ENCODE measurements around the gene KCNMA1. TPM values are rescaled to one million over a fixed set of nuclear protein-coding genes. Genes with fewer than 3 reads are reported as not detected.

Gene KCNMA1
- total RNA-seq, 1 donor, result 77.8 TPM

DNA sequence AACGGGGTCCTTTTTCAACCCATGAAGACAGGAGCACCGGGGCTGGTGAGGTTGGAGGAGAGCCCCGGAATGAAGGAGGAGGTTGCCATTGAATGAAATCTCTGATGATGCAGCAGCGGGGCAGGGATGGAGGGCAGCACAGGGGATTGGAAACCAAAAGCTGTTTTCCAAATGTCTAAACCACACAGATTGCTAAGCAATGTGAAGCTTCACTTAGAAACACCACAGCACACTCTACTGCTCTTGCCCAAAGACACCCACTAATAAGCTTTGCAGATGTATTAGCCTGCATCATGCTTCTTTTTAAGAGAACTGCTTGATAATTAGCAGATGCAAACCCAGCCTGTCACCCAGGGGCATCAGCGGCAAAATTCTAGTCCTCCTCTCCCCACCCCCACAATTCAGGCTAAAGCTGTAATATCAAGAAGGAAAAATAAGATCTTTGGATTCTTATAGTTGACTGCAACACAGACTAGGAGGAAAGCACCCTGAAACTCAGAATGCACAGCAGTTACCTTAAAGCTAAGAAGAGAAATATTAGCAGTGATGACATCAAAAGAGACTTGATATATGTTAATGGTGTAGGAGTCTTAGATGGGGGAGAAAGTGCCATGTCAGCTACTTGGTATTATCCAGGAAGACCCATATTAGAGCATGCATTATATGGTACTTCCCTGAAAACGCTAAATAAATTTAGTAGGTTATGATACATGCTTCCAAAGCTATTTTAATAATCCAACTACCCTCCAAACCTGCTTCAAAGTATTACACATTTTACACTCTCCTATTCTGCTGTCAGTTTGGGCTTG is 666.7 kb downstream of the KCNMA1 start:
- Histone ChIP-seq H3K4me2 (ENCODE audit: insufficient read depth, low read length) (no peak overlapping the region), H3K4me1 (ENCODE audit: insufficient read depth, low read length) (no peaks in the 10 kb centered on the region), H3K79me2 (ENCODE audit: insufficient read depth, low read length) (no peaks in the 10 kb centered on the region), H3K27ac (ENCODE audit: low read depth, low read length) (no peak overlapping the region), H3K4me3 (ENCODE audit: insufficient read depth, low read length) (no peak overlapping the region), H3K9me3 (ENCODE audit: low read depth, low read length) (no peaks in the 10 kb centered on the region), H2AFZ (ENCODE audit: low read length) (no peak overlapping the region), H4K20me1 (ENCODE audit: insufficient read depth, low read length) (no peaks in the 10 kb centered on the region), H3K36me3 (ENCODE audit: insufficient read depth, low read length) (no peaks in the 10 kb centered on the region), H3K27me3 (ENCODE audit: insufficient read depth, low read length) (no peaks in the 10 kb centered on the region)
- no peak for DNase-seq (ENCODE audit: insufficient read length, low spot score, missing footprints)
- TF ChIP-seq, protein P1, sequence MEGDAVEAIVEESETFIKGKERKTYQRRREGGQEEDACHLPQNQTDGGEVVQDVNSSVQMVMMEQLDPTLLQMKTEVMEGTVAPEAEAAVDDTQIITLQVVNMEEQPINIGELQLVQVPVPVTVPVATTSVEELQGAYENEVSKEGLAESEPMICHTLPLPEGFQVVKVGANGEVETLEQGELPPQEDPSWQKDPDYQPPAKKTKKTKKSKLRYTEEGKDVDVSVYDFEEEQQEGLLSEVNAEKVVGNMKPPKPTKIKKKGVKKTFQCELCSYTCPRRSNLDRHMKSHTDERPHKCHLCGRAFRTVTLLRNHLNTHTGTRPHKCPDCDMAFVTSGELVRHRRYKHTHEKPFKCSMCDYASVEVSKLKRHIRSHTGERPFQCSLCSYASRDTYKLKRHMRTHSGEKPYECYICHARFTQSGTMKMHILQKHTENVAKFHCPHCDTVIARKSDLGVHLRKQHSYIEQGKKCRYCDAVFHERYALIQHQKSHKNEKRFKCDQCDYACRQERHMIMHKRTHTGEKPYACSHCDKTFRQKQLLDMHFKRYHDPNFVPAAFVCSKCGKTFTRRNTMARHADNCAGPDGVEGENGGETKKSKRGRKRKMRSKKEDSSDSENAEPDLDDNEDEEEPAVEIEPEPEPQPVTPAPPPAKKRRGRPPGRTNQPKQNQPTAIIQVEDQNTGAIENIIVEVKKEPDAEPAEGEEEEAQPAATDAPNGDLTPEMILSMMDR (IDR thresholded peaks at IDR 0.05; ENCODE audit: extremely low read depth, low read depth, low read length), result no peak

DNA sequence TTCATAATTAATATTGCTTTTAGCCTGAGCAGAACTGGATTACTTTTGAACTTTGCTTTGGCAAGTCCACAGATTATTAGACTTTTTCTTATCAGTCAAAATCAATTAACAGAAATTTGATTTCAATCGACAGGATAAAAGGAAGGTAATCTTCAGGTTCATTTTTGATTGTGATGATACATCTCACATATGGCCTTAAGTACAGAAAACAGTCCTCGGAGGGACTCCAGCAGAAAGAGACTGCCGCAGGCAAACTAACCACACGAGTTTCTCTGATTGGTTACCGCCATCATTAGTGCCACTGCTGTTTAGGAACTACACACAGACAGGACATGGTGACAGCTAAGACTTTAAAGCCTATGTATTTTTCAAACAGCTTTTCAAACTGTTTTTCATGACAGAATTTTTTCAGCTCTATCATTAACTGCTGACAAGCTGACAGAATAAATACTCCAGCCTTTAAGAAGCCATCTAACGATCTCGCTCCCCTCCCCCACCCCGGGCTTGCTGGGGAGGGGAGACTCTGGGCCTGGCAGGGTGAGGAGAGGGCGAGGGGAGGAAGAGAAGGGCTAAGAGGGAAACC is 668.2 kb downstream of the KCNMA1 start:
- Histone ChIP-seq H3K4me3 (ENCODE audit: insufficient read depth, low read length) (no peak overlapping the region), H3K4me1 (ENCODE audit: insufficient read depth, low read length) (no peaks in the 10 kb centered on the region), H3K27me3 (ENCODE audit: insufficient read depth, low read length) (no peaks in the 10 kb centered on the region), H3K79me2 (ENCODE audit: insufficient read depth, low read length) (no peaks in the 10 kb centered on the region), H3K36me3 (ENCODE audit: insufficient read depth, low read length) (no peaks in the 10 kb centered on the region), H2AFZ (ENCODE audit: low read length) (no peak overlapping the region), H3K9me3 (ENCODE audit: low read depth, low read length) (no peaks in the 10 kb centered on the region), H3K4me2 (ENCODE audit: insufficient read depth, low read length) (no peak overlapping the region), H3K27ac (ENCODE audit: low read depth, low read length) (no peak overlapping the region), H4K20me1 (ENCODE audit: insufficient read depth, low read length) (no peaks in the 10 kb centered on the region)
- no peak for DNase-seq (ENCODE audit: insufficient read length, low spot score, missing footprints)
- TF ChIP-seq, protein P1 (IDR thresholded peaks at IDR 0.05; ENCODE audit: extremely low read depth, low read depth, low read length), result no peak

DNA sequence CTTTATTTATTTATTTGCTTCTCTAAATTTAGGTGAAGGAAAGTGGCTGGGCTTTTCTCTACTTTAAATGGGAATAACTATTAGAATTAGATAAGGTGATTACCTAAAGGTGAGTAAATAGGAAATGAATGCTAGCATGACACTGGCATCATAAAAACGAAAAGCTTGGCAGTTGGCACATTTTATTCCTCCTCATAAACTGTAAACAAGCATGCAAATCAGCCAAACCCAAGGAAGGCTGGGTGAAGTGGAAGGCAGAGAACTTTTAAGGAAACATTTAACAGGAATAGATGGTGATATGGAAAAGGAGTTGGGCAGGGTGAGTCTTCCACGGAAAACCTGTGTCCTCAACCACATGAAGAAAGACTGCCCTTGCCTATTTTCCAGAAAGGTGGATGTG is 669.1 kb downstream of the KCNMA1 start:
- H3K9me3 ChIP-seq (ENCODE audit: low read depth, low read length), result no peaks in the 10 kb centered on the region
- no peak overlapping the region for H3K4me3 ChIP-seq (ENCODE audit: insufficient read depth, low read length)
- H3K4me2 ChIP-seq (ENCODE audit: insufficient read depth, low read length), result no peak overlapping the region
- TF ChIP-seq, protein P1 (IDR thresholded peaks at IDR 0.05; ENCODE audit: extremely low read depth, low read depth, low read length), result no peak
- no peaks in the 10 kb centered on the region for H3K79me2 ChIP-seq (ENCODE audit: insufficient read depth, low read length)
- H3K27ac ChIP-seq (ENCODE audit: low read depth, low read length), result no peak overlapping the region
- no peaks in the 10 kb centered on the region for H3K4me1 ChIP-seq (ENCODE audit: insufficient read depth, low read length)
- DNase-seq (ENCODE audit: insufficient read length, low spot score, missing footprints), result no peak
- no peaks in the 10 kb centered on the region for H4K20me1 ChIP-seq (ENCODE audit: insufficient read depth, low read length)
- H3K36me3 ChIP-seq (ENCODE audit: insufficient read depth, low read length), result no peaks in the 10 kb centered on the region
- no peaks in the 10 kb centered on the region for H3K27me3 ChIP-seq (ENCODE audit: insufficient read depth, low read length)
- no peak overlapping the region for H2AFZ ChIP-seq (ENCODE audit: low read length)

DNA sequence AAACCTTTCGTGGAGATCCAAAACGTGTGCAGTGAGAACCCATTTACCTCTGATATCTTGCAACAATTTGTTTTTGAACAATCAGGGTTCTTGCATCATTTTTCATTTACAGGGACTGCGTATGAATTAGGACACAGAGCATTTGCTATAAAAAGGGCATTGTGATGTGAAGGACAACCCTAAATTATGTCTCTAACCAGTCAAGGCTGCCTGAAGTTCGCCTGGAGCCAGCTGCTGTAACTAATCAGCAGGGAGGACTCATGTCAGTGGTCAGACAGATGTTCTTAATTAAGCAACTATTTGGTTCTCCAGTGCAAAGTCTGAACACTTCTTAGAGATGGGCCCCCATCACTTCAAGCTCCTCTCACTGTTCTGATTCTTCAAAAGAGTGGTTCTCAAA is 674.8 kb downstream of the KCNMA1 start:
- no peak overlapping the region for H3K27ac ChIP-seq (ENCODE audit: low read depth, low read length)
- DNase-seq (ENCODE audit: insufficient read length, low spot score, missing footprints), result no peak
- H3K9me3 ChIP-seq (ENCODE audit: low read depth, low read length), result no peaks in the 10 kb centered on the region
- no peaks in the 10 kb centered on the region for H4K20me1 ChIP-seq (ENCODE audit: insufficient read depth, low read length)
- TF ChIP-seq, protein P1 (IDR thresholded peaks at IDR 0.05; ENCODE audit: extremely low read depth, low read depth, low read length), result no peak
- H3K4me3 ChIP-seq (ENCODE audit: insufficient read depth, low read length), result no peak overlapping the region
- no peaks in the 10 kb centered on the region for H3K4me1 ChIP-seq (ENCODE audit: insufficient read depth, low read length)
- no peaks in the 10 kb centered on the region for H3K79me2 ChIP-seq (ENCODE audit: insufficient read depth, low read length)
- H3K27me3 ChIP-seq (ENCODE audit: insufficient read depth, low read length), result no peaks in the 10 kb centered on the region
- no peak overlapping the region for H3K4me2 ChIP-seq (ENCODE audit: insufficient read depth, low read length)
- no peak overlapping the region for H2AFZ ChIP-seq (ENCODE audit: low read length)
- no peaks in the 10 kb centered on the region for H3K36me3 ChIP-seq (ENCODE audit: insufficient read depth, low read length)

Measured in osteoblast (primary cell).